Bronchial epithelial cell (primary cell): ENCODE results near the gene PTPRE. TPM values are rescaled to one million over a fixed set of nuclear protein-coding genes. Genes with fewer than 3 reads are reported as not detected.
A peak's percentile ranks its signal among the peaks of the same experiment; 100 is the strongest.

Source experiments
- DNase-seq: peaks from one replicate; pipeline ENCODE4 v3.0.0-alpha.2; 2010; ENCODE audit warnings: low read depth
- FAIRE-seq: peaks from 2 replicates; lab custom pipeline; 2011; peaks lifted over from hg19 to GRCh38; lab: Jason Lieb, UNC
- H3K27me3 ChIP-seq: 2 replicates; pipeline ENCODE4 v1.5.1; 2011; ENCODE audit warnings: low read length; ENCODE audit not compliant: control insufficient read depth, insufficient read depth
- H3K36me3 ChIP-seq: 2 replicates; pipeline ENCODE4 v1.5.1; 2011; ENCODE audit warnings: low read length; ENCODE audit not compliant: control insufficient read depth, insufficient read depth
- H3K4me3 ChIP-seq: 2 replicates; pipeline ENCODE4 v1.5.1; 2011; ENCODE audit warnings: mild to moderate bottlenecking, low read depth, low read length, control low read depth
- CTCF ChIP-seq: IDR thresholded peaks from 2 replicates; pipeline ENCODE4 v1.5.1; 2011; ENCODE audit warnings: mild to moderate bottlenecking, moderate library complexity, low read length, control low read depth, inconsistent platforms; ENCODE audit not compliant: insufficient read depth, severe bottlenecking
- total RNA-seq: library from RNA; depleted of rRNA; stranded (reverse); fragments of >200 nt; gene quantifications from 2 replicates; pipeline ENCODE4 v1.2.1, GENCODE V29; 2014

The PTPRE gene
- total RNA-seq, 1 donor from 2014 or later, result 7.9 TPM

- FAIRE-seq (no peak), DNase-seq (no peak)
- H3K36me3 ChIP-seq, result no peaks in the 10 kb centered on the region
- H3K4me3 ChIP-seq, result no peak overlapping the region
- H3K27me3 ChIP-seq, result no peaks in the 10 kb centered on the region
- no peak for TF ChIP-seq CTCF
These were observed 209.3 kb downstream of the PTPRE start for GRCh38 chr10:128116187-128116586.

GRCh38 chr10:128116851-128117615, 210.1 kb downstream of the PTPRE start:
- DNase-seq (peak; percentile 25), FAIRE-seq (no peak)
- TF ChIP-seq CTCF, result peak; percentile 12
- no peaks in the 10 kb centered on the region for H3K36me3 ChIP-seq
- no peaks in the 10 kb centered on the region for H3K27me3 ChIP-seq
- no peak overlapping the region for H3K4me3 ChIP-seq

GRCh38 chr10:128121750-128122412, 215.0 kb downstream of the PTPRE start:
- Histone ChIP-seq H3K27me3 (no peaks in the 10 kb centered on the region), H3K36me3 (no peaks in the 10 kb centered on the region), H3K4me3 (no peak overlapping the region)
- FAIRE-seq, result no peak
- no peak for TF ChIP-seq CTCF
- no peak for DNase-seq

DNA sequence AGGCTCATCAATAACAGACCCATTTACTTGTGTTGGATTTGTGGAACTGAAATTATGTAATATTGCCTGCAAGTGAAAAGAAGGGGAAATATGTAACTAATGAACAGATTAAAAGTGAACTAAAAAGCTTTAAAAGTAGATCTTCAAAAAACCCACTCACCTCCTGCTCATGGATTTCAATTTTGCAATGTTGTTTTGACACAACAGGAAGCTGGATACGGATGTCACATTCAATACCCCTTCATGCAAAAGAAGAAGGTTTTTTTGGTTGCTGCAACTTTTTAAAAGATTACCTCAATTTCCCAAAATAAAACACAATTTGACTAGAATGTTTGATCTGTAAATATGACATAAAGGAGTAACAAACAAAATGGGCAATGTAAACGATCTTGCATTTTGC, 216.0 kb downstream of the PTPRE start:
- H3K36me3 ChIP-seq, result no peaks in the 10 kb centered on the region
- H3K4me3 ChIP-seq, result no peak overlapping the region
- FAIRE-seq (no peak), DNase-seq (no peak)
- no peaks in the 10 kb centered on the region for H3K27me3 ChIP-seq
- no peak for TF ChIP-seq CTCF

- no peak for TF ChIP-seq CTCF
- Histone ChIP-seq H3K36me3 (no peaks in the 10 kb centered on the region), H3K27me3 (no peaks in the 10 kb centered on the region), H3K4me3 (no peak overlapping the region)
- DNase-seq (no peak), FAIRE-seq (no peak)
These were observed 216.9 kb downstream of the PTPRE start for GRCh38 chr10:128123846-128124245.
